Measurements from ENCODE around the gene PID1.
"Not testable (repeated sequence)": the region's sequence is repeated elsewhere in the genome, so short reads cannot be mapped to it uniquely, and the experiment has no call there.

The PID1 gene

DNA sequence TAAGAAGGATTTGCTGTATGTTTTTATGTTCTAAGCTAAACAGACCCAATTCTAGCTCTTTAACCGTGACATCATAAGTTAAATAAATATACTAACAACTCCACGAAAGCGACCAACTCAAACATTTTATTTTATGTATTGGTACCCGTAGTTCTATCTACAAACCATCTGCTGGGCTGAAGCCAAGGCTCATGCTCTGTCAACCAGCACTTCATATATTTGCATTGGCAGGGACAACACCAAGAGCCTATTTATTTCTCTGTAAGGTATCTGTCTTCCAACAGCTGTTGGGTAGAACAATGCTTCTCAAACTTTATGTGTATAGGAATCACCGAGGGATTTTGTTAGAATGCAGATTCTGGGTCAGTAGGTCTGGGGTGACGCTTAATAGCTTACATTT is 64.5 kb downstream of the PID1 start:
- no peak for DNase-seq

DNA sequence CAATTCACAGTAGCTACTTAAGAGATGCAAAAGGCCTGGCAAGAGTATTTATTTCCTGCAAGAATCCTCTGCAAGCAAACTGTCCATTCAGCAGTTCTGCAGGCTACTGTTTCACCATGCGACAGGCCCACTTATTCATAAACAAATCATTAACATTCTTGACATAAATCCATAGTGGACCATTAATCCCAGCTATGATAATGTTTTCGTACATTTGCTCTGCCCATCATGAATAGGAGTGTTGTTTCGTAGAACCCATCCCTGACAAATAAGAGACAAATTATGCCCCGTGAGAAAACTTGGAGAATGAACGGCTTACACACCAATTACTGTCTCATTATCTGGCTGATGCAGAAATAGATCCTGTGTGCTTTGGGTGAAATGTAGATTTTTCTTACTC is 65.4 kb downstream of the PID1 start:
- DNase-seq = no peak

DNA sequence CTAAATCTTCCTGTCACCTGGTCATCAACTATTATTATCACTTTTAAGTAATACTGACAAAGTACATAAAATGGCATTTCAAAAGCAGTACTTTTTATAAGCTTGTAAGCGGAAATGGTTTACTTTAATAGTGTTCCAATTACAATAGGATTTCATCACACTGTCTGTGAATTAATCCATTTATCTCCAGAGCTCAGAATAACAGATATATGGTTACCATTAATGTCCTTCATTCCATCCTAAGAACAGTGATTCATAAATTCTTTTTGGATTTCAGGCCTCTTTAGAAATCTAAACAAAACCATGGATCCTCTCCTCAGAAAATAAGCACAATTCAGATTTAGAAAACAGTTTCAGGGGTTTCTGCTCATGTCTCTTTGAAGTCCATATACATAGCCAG is 68.4 kb downstream of the PID1 start:
- no peak for DNase-seq

- no peak for DNase-seq
These were observed 69.6 kb downstream of the PID1 start for GRCh38 chr2:229201521-229201920.

DNA sequence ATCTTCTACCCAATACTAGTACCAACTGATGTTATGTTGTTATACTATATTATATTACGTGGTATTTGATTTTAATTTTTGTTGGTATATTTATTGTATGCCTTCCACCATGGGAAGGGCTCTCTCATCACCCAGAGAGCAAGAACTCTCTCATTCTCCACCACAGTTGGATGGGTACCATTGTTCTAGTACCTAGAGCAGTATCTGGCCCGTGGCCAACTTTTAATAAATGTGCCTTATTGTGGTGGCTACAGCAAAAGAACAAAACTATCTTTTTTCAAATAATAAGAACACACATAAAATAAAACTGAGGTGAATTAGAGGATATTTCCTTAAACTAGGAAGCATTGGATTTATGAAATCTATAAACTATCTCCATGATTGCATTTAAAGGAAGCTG is 71.8 kb downstream of the PID1 start:
- DNase-seq = no peak

DNA sequence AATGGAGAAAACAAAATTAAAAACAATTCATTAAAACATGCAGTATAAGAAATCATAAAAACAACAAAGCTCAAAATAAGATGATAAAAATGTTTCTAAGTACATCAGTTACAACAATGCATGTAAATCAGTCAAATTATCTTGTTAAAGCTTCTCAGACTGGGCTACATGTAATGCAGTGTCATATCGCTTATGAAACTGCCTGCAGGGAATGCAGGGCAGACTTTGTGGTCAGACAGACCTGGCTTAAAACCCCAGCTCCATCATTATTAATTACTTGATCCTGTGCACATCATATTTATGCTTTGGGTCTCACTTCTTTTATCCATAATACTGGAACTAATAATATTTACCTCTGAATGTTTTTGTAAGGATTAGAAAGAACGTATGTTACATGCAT is 74.6 kb downstream of the PID1 start:
- DNase-seq = no peak

- no peak for DNase-seq
These were observed 75.6 kb downstream of the PID1 start for GRCh38 chr2:229195346-229195947.

GRCh38 chr2:229193281-229193680 is 77.8 kb downstream of the PID1 start:
- DNase-seq = no peak

DNA sequence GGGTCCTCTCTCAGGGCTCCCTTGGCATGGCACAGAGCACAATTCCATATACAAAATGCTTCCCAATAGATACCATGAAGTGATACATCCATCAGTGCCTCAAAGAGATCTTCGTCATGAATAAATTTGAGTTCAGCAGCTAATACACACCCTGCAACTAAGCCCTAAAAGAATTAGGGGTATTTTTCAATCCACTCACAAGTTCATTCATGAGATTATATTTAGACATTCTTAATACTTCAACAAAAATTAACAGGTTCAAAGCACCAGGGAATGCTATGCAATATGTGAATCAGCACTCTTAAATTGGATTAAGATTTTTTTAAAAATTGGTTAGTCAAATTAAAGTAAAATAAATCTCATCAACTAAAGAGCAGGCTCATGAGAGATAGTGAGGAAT is 79.7 kb downstream of the PID1 start:
- no peak for DNase-seq

- DNase-seq = not testable (repeated sequence)
These were observed 84.0 kb downstream of the PID1 start for GRCh38 chr2:229187123-229187522.

DNA sequence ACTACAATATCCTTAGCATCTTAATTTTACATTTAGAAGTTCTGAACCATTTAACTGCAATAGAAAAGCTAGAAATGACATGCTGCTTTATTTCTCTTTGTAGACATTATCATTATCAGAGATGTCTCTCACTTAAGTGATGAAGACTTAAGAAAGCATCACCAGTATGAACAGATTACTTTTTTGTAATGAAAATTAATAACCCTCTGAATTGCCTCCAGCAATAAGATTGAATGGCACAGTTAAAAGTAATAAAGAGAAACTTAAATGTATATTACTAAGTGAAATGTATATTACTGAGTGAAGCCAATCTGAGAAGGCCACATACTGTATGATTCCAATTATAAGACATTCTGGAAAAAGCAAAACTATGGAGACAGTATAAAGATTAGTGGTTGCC is 89.4 kb downstream of the PID1 start:
- DNase-seq = no peak

DNA sequence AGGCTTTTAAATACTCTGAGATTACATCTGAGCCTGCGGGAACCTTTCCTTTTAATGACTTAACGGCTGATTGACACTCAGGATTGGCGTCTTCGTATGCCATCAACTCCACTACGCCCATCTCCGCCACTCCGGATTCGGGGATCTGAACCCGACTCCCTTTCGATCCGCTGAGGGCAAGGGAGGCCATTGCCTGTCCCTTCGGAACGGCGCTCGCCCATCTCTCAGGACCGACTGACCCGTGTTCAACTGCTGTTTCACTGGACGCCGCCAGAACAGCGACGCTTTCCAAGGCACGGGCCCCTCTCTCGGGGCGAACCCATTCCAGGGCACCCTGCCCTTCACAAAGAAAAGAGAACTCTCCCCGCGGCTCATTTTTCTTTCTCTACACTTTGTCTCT is 90.4 kb downstream of the PID1 start:
- DNase-seq = no peak

DNA sequence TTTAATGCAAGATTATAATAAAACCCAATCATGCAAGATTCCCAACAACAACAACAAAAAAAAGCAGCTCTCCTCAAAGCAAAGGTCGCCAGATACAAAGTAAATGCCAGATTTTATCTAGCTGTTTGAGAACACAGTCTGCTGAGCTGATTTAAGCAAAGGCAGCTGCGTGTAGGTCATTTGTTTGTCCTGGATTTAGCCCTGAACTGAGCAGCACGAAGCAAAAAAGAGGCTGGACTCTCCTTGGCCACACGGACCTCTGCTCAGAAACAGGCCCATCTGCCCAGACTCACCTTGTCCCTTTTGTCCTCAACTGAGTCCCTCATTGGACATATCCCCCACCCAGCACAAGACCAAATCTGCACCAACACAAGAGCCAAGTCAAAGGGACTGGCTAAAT is 91.5 kb downstream of the PID1 start:
- no peak for DNase-seq

DNA sequence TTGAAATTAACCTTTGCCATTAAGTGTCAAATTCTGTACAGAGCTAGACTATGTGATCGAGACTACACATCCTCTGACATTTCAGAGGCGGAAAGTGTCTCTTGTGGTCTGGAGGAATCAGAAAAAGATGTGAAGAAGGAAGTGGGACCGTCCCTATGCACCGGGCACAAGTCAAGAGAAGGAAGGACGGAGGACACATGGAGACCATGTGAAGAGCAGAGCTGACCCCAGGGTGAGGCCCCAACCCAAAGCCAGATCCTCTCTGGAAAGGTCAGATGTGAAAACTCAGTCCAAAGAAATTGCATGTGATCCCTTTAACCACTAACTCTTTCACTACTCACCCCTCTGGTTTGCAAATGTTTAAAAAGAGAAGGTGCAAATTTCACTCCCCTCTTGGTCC is 92.4 kb downstream of the PID1 start:
- no peak for DNase-seq

DNA sequence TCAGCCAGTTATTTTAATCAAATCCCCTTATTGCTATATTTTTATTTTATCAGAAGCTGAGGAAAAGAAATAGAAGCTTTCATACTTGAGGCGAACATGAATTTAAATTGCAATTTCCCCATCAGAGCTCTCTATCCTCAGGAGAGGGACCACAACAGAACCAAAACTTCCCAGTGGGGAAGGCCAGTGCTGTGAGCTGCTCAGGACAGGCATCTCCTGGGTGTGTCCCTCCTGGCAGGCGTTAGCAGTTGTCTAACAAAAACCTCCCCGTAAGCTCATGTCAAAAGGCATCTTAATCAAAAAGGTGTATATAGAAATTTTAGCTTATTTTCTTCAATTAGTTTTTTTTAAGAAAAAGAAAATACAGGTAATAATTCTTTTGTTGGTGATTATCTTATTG is 93.0 kb downstream of the PID1 start:
- DNase-seq = no peak

DNA sequence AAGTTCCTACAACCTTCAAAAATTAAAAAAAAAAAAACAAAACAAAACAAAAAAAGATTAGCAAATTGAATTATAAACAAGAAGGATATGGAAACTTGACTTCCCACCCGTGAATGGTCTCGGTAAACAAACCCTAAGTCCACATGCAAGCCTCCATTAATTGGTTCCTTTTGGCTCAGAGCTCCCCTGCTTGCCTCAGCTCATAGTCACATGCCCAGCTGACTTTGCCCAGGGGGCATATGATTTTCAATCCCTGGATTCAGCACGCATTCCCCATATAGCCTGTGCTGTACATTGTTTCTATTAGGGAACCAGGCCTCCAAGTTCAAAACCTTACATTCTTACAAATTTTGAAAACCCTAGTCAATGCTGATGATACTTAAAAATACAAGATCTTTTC is 95.0 kb downstream of the PID1 start:
- DNase-seq = no peak

DNA sequence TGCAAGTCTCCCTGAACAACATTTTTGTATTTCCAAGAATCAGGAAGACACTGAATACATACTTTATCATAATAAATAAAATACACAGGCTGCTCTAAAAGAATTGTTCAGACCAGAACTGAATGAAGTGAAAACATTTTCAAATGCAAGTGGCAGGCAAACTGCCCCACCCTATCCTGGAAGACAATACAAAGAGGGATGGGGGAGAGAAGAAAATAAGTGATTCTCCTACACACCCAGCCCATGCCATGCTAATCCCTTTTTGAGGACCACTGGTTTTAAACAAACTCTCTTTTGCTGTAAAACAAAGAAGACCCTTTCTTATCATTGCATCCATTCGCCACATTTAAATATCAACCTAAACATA is 95.6 kb downstream of the PID1 start:
- no peak for DNase-seq

DNA sequence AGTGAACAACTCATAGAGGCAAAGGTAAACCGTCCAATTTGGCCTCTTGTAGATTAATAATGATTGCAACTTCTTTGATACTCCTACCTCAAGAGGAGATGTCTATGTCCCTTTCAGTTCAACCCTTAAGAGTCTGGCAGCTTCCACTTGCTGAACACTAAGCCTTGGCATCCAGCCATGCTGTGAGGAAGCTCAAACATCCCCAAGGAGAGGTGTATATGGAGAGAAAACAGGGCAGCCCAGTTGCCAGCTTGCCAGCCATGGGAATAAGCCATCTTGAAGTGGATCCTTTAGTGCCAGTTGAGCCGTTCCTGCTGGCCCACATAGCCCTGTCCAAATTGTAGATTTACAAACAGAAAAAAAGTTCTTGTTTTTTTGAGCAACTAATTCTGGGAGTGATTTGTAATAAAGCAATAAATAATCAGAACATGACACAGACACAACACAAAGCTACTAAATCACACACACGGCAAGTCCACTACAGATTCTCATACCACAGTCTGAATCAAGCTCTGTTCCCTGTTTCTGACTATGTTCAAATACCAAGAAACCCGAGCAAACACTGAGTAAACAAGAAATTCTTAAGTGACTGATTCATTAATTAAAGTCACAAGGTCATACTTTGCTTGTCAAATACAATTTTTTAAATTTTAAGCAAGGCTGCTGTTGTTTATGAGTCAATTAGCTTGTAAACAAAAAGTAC is 96.1 kb downstream of the PID1 start:
- no peak for DNase-seq

- no peak for DNase-seq
These were observed 97.2 kb downstream of the PID1 start for GRCh38 chr2:229173825-229174359.

DNA sequence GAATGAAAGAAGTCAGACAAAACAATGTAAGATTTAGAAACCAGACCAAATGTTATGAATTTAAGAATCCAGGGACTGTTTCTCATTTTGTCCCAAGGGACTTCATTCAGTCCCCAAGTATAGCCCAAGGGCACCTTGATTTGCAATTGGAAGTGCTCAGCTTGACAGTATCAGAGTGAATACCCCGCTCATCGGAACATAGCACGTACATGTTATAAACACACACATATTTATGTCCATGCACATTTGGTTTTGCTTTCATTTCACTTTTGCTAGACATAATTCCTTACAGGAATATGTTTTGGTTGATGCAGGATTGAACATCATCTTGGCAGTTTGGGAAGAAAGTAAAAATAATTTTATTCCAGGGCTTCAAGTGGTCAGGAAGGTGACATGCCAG is 100.2 kb downstream of the PID1 start:
- no peak for DNase-seq

DNA sequence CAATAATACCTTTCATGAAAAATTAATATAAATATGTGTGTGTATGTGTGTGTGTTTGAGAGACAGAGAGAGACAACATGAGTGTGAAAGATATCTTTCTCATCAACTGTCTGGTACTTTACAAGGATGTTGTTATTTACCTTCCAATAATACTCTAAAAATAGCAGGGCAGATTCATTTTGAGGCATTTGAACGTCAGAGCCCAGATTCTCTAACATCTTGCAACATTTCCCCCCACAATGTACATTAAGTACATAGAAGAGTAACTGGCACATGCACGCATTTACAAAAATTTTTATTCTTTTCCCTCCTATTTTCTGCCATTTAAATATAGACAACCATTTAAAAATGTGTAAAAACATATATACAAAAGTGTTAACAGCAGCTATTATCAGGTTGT is 100.9 kb downstream of the PID1 start:
- no peak for DNase-seq

- DNase-seq = no peak
These were observed 101.3 kb downstream of the PID1 start for GRCh38 chr2:229169751-229170150.

DNA sequence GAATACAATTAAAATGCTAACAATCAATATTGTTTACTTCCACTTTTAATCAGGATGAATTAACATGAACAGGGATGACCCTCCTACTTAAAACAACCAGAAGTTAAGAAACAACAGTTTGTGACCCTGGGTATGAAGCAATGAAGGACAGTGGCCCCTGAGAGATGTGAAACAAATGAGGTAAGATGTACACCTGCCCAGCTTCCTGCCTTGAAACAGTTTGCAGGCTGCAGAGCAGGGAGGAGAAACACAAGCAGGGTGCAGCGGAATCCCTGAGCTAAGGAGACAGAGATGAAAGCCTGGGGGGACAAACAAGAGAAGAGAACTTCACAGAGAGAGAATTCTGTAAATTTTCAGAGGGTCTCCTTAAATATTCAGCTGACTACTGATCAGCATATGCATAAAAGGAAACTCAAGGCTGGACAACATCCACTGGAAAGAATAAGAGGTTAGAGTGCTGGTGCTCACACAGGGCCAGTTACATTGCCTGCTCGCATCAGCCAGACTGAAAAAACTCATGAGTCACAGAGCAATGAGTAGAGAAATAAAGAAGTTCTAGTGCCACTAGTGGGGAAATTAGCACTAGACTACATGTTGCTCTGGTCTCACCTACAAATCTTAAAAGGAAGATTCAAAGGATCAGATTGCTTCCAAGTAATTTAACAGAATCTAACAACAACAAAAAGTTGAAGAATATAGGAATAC is 106.4 kb downstream of the PID1 start:
- DNase-seq = no peak

DNA sequence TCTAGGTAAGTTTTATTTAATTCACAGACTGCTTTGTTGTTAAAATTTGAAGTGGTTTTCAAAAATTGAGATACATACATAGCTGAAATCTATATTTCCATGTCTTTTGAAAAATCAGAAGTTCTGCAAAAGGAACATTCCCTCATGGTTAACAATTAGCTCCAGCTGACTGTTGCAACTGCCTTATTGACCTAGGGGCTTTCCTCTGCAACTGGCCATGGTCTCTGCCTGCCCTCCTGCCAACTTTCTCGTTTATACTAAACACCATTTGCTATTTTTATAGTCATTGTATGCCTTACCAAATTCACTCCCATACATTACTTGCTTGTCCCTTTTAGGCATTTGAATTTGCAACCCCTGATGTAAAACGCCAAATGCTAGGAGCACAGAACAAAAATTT is 107.2 kb downstream of the PID1 start:
- no peak for DNase-seq

Data from CD4-positive, alpha-beta T cell treated with Interleukin-15 for 1 hour (primary cell).